NCI-H2081 treated with DMSO at 0.1 percent for 48 hours (cell line): ENCODE measurements around the gene CDH4.

Source experiments
- DNase-seq: peaks from one replicate; lab custom pipeline; 2025; lab: John Stamatoyannopoulos, UW

The CDH4 gene

DNA sequence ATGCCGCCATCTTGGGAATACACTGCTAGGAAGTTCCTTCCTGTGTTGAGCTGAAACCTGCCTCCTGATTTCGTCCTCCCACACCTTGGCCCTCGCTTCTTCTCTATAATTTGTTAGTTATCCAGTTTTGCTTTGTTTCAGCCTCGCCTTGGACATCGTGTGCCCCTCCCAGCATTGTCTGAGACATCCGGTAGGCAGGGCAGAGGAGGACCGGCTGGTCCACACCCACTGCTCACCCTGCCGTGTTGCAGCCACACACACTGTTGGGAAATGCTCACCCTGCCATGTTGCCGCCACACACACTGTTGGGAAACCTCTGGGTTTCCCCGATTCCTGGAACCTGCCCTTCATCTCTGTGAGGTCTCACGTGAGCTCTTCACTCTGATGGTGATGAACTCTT is 105.1 kb downstream of the CDH4 start:
- DNase-seq = no peak

DNA sequence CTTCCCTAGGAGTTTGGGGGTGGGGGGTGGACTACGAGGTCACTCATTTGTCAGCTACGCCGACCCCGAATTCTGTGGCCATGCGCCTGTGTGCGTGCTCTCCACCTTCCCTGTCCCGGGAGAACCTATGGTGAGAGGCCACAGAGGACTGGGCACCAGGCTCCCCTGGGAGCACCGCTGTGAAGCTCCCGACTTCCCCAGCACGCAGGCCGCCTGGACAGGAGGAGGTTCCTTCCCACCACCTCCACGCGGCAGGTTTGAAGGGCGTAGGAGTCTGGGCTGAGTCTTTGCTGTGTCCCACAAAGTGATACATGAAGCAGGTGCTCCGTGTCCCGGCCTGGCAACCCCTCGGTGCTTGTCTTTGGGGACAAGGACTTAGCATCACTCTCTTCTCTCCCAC is 107.2 kb downstream of the CDH4 start:
- DNase-seq = no peak

DNA sequence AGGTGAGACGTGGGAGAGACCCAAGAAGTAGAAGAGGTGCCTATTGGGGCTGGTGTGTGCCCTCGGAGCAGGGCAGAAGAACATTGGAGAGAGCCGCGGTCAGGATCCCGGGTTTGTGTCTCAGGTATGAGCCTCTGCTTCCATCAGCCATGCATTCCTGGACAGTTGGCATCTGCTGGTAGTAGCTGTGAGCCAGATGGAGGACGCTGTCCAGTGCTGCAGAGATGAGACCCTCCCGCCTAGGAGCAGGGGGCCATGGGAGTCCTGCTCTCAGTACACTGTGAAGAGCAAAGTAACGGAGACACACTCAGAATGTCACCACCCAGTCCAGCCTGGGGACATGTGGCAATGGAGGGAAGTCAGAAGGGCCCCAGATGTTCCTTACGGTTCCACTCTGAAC is 108.2 kb downstream of the CDH4 start:
- DNase-seq = no peak

DNA sequence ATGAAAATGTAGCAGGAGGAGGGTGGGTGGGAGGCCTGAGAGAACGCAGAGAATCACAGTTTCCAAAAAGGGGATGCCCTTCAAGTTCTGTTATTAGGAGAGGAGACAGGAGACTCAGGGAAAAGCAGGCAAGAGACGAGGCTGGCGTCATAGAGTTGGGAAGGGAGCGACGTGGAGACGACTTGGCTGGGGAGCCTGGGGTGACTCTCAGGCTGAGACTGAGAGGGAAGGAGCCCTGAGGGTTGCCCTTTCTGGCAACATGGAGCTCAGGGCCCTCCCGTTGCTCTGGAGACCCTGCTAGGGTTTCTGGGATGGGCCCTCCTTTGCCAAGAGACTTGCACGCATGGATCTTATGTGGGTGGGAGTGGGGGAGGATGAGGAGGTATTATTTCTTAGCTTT is 108.9 kb downstream of the CDH4 start:
- no peak for DNase-seq

DNA sequence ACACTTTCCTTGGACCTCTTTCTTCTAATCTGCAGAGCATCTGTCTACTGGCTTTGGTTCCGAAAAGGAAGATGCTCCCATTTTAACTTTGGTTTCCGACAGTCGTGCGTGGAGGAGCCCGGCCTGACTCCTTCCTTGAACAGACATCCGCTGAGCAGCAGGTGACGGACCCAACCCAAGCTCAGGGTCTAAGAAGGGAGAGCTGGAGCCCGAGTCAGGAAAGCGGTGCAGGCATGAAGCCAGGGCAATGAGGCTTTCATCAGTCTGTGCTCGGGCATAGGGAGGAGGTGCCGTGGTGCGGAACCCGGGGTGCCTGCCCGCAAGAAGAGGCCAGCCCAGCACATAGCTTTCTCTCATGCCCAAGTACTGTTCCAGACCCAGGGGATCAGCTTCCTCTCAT is 109.4 kb downstream of the CDH4 start:
- DNase-seq = no peak

DNA sequence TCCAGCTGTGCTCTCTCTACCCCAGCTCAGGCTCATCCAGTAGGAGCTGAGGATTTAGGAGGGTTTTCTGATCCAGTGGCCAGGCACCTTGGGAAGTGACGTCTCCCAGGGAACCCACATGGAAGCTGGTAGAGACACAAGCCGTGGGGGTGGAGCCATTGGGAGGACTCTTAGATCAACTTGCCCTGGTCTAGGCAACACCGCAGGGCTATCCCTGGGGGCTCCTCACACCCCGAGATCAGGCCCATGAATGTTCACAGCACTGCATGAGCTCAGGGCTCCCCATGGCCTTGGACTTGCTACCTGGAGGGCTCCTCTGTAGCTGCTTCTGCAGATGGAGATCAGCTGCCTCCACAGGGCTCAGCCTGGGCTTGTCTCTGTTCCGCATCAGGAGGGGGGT is 112.1 kb downstream of the CDH4 start:
- DNase-seq = no peak

DNA sequence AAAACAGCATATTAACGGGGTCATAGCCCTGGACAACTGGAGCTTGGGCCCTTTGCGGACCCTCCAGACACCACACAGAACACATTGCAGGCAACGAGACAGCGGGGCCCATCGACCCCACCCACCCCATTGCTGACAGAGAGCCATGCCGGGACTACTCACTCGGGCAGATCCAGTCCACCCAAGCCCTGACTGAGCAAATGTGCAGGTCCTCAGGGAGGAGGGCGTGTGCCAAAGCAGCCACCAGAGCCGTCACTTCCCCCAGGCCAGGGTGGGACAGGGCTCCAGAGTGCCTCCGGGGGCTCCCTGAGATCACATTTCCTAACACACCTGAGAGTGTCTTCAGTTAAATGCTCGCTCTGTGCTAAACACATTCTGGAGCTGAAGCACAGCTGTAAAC is 114.9 kb downstream of the CDH4 start:
- no peak for DNase-seq

DNA sequence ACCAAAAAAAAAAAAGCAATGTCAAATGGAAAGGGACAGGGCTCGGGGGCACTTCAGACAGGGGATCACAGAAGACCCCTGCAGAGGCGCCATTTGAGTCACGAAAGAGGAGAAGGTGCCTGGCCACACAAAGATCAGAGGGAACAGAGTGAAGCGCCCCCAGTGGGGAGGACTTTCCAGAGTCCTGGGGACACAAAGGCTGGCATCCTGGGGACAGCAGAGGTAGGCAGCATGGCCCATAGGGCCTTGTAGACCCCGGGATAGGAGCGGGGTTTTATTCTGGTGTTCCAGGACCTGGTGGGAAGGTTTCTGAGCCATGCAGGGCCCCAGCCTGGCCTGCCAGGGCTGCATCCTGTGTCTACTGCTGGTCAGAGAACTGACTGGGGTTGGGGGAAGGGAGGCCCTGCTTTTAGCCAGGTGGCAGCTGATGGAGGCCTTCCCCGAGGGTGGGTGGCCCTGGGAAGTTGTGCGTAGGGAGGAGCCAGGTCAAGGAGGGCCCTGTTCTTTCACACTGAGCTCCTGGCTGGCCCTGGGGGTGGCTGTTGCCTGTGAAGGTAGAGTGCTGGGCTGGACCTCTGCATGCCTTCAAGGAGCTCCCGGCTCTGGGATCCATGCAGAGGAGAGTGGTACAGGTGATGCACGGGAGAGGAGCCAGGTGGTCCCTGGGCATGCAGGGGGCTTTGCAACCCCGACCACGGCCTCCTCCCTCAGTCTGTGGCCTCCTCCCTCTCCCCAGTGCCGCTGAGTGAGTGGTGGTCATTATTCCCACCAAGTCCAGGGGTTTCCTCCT is 117.9 kb downstream of the CDH4 start:
- no peak for DNase-seq

DNA sequence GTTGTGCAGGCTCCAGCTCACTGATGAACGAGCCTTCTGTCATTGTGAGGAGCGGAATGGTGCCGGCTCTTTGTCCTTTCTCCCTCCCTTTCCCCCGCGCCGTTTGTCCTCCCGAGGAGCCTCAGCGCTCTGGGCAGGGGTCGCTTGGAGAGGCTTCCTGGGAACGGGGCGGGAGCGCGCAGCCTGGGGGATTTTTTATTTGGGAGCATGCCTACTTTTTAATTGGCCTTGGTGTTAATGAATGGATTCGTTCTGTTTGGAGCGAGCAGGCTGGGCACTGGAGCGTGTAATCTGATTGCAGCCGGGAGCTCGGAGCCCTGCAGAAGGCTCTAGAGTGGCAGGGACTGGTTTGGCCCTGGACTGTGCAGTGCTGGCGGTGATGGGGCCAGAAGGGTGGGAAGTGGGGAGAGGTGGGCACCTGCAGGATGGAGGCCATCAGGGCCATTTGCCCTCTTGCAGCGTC is 118.8 kb downstream of the CDH4 start:
- no peak for DNase-seq

DNA sequence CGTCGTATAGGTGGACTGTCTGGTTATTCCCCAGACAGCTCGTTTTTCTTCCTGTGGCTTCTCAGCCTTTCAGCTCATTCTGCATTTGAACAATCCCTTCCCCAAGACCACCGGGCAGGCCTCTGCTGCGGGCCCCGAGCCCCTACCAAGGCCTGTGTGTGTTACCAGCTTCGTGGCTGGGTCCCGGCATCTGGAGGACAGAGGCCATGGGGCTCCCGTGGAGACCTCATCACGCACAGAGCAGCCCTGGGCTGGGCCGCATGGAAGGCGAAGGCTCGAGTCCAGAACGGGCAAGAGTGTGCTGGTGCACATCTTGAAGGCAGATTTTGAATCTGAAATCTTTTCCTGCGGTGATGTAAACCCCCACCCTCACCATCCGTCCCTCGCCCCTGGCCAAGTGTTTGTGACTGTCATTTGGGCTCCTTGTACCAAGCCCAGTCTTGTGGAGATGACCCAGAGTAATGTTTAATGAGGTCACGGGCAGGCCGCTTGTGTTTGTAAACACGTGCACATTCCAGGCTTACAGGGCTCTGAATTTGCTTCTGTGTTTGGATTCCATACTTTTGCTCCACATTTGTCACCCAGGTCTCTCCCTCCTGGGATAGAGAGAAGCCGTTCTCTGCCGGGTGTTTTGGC is 119.6 kb downstream of the CDH4 start:
- DNase-seq = no peak

DNA sequence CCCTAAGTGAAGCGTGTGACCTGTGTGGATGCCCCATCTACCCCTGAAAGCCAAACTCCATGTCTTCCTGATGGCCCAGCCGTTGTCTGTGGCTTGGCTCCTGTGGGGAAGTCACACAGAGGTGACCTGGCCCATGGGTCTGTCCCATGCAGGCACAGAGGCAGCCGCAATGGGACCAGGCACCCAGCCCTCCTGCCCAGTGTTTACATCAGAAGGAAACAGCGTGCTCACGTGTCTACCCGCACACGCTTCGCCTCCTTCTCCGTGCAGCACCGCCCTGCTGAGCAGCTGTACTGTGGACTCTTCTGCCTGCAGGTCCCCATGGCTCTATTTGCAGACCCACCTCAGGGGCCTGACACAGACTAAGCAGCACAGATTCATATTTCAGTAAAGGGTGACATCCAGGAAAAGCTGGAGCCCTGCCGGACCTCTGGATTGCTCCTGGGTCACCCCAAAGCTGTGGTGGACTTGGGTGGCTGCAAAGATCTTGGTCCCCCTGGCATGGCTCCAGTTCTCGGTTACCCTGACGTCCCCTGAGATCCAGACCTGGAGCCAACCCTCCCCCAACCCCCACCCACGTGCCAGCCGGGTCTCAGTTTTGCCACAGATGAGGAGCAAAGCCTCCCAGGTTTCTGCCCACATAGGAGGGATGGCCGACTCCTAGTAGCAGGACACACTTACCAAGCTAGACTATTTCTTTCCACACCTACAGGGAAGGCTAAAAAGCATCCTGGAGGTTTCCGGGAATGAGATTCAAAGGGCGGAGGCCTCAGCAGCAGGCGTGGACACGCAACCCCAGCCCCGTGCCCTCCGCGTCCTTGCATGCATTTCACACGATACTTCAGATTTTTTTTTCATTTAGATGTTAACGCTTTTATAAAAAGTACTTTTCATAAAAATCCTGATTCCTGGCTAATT is 120.3 kb downstream of the CDH4 start:
- DNase-seq = no peak

DNA sequence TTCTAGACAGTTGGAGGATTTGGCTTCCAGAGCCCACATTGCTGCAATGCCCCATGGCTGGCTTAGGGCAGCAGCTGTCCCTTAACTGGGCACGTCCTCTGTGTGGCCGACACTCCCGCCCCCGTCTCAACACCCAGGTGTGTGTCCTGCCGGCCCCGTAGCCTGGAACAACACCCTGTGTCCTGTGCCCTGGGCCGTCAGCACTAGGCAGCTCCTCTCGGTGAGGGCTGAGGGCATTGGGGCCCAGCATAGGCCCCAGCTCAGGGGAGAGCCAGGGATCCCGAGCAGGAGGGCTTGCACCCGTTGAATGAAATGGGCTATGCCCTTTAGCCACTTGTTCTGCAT is 121.0 kb downstream of the CDH4 start:
- DNase-seq = no peak

DNA sequence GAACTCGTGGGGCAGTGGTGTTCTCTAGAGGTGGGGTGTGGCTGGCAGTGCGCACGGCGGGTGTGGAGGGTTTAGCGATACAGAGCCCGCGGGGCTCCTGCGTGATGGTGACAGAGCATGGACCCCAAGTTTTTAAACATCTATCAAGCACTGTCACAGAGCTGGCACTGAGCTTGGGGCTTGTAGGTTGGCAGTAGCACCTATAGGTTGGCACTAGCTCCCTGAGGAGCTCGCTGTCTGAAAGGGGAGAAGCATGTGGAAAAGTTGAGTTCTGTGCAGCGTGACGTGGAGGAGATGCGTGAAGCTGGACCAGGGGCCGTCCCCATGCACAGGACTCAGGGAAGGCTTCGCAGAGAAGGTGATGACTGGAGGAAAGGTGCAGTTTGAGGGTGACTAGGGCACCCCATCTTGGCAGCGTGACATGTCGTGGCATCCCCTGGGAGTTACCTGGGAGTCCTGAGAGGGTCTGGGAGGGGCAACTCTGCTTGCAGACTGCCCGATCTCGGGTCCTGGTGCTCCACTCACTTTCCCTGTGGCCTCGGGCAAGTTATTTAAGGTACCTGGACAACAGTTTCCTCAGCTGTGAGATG is 122.0 kb downstream of the CDH4 start:
- DNase-seq = no peak

DNA sequence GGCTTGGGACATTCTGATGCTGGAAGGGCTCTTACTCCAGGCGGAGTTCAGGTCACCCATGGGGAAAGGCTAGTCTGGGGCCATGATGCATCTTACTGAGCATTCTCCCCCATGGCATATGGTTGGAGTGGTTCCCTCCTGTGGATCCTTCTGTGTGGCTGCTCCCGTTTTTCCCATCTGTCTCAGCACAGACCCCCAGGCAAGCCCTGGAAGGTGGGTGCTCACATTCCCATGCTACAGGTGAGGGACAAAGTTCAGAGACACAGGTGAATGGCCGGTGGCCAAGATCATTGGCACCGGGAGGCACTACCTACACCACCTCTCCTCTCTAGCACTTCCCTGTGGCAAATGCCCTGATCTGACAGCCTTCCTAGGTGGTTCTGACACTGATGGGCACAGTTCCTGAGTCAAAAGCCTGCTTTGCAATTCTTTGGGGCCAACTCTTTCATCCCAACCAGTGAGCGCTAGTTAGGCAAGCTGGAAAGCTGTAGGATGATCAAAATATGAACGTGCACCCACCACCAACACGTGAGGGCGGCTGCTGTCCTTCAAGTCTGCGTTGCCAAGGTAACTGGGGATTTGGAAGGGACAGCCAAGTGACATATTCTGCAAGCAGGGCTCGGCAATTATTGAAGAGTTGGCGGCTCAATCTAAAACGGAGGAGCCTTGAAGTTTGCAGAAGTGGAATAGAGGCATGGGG is 124.6 kb downstream of the CDH4 start:
- DNase-seq = no peak

DNA sequence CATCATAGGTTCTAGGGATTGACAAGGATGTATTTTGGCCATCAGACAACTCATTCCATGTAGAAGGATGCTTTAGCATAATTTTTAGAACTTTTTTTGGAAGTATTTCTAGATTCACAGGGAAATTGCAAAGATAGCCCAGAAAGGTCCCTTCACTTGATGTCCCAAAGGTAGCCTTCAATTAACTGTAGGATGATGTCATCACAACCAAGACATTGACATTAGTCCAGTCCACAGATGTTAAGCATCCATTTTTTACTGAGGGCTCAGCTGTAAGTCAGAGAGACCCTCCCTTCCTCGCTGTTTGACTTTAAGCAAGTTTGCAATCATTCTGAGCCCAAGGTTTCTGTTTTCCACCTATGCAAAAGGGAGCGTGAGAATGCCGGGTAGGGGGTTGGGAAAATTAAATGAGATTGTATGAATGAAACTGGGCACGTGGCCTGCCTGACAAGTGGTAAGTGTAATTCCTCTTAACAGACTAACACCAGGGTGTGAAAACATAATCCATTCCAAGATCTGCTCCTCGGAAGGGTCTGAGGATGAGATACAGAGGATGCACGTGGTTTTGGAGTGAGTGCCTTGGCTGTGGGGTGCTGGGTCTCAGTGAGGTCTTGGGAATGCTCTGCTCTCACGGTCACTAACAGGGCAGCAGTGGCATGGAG is 126.8 kb downstream of the CDH4 start:
- DNase-seq = no peak

DNA sequence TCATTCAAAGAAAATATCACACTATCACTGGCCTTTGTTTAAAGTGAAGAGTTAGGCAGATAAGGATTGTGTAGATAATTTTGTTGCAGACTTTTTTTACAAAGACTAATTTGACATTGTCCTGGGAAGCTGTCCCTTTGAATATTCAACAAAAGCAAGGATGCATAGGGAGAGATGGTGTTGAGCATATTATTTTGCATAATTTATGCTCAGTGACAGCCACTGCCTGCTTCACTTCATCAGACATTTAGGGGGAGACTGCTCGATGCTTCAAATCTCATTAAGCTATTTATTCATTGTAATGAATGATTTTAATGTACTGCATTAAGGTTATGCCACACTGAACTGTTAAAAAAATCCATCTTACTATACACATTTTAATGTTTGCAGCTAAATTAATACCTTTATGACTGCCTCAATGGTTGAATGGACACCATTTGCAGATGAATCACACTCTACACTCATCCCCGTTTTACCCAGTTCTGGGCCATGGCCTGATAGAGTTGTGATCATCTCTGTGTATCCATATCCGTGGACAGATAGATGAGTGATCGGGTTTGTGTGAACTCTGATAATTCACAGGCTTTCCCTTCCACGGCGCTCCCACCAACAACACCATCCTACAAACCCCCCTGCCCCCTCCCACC is 128.0 kb downstream of the CDH4 start:
- DNase-seq = no peak

DNA sequence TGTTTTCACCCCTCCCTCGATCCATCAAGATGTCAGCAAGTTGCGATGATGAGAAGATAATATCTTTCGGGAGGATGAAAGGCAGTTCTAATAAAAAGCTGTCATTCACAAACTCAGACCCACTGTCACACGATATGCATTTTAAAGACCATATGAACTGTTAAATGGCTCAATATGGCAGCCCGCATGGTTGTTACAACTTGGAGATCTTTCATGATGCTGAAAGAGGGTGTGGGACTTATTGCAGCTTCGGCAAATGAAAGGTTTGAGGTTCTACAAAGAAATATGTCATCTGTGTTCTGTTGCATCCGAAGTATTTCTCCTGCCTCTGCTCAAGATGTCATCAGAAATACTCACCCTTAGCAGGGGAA is 128.5 kb downstream of the CDH4 start:
- DNase-seq = no peak

DNA sequence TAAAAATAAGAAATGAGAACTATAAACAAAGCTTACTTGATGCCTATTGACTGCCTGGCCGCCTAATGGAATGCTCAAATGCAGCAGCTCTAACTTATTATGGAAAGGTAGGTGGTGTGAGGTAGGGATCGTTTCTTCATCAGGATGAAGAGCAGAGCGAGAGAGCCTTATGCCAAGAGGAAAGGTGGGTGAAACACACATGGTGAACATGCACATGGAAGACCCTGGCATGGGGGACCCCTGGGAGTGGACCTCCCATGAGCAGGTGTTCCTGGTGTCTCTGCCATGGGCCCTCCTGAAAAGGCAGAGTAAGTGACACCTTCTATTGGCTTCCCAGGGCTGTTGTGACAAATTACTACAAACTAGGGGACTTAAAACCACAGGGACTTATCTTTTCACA is 130.1 kb downstream of the CDH4 start:
- no peak for DNase-seq

DNA sequence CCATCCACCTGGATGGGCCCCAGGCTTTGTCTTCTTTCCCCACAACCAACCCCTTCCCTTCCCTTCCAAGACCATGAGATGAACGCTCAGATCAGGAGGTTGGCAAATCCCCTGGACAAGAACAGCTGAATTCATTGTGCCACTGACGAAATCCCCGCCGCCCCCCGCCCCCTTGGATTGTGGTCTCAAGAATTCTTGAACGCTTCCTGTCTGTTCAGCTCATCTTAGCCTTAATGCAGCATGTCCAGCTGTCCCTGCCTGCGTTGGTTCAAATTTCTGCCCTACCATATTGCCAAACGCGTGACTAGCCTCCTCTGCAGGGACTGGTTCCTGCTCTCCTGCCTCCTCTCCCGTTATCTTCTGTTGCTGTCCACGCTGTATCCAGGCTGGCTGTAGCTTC is 133.2 kb downstream of the CDH4 start:
- DNase-seq = no peak

DNA sequence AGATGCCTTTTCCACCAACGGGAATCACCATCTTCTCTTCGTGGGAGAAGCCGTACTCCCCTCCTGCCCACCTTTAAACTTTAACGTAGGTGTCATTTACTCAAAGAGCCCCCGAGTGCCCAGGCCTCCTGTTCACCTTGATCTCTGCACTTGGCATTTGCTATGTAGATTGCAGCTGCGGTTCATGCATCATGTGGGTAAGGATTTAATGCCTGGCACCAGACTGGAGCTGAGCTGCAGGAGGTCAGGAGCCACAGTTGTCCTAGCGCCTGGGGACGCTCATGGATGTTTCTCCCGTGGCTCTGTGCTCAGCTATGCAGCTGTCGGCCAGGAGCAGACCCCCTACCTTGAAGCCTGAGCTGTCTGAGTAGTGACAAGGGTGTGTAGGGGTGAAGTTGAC is 133.7 kb downstream of the CDH4 start:
- DNase-seq = no peak
